Activated T-cell treated with anti-CD3 and anti-CD28 coated beads for 1 hour (primary cell): ENCODE measurements around the gene PAX2.

Experiments used
- DNase-seq: peaks from one replicate; pipeline ENCODE4 v3.0.0-alpha.2; 2020; ENCODE audit warnings: low read depth

PAX2 gene

DNA sequence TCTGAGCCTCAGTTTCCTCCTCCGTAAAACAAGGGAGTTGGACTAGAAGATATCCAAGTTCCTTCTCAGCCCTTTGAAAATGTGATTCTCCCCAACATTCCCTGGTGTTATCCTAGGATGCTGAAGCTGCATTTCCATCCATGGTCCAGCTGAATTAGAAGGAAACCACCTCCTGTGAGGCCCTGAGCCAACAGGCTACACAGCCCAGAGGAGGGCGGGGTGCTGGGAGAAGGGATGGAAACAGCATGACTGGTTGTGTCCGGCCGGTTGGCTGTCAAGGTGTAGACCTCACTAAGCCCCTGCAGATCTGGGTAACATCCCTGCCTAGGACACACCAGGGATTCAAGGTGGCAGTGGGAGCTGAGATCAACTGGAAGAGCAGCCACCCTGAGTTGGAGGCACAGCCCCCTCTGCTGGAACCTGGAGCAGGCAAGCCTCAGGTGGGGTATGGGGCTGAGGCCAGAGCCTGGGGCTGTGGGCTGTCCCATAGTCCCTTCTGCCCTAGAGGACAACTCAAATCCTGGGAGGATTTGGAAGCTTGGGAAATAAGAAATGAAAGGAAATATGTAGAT lies 72.0 kb downstream of the PAX2 start:
- DNase-seq, result no peak

- DNase-seq, result no peak
These were observed 74.0 kb downstream of the PAX2 start for GRCh38 chr10:100819424-100819823.

- DNase-seq, result no peak
These were observed 77.8 kb downstream of the PAX2 start for GRCh38 chr10:100823194-100823593.

- no peak for DNase-seq
These were observed 79.5 kb downstream of the PAX2 start for GRCh38 chr10:100824886-100825285.

- DNase-seq, result no peak
These were observed 80.0 kb downstream of the PAX2 start for GRCh38 chr10:100825325-100825875.

DNA sequence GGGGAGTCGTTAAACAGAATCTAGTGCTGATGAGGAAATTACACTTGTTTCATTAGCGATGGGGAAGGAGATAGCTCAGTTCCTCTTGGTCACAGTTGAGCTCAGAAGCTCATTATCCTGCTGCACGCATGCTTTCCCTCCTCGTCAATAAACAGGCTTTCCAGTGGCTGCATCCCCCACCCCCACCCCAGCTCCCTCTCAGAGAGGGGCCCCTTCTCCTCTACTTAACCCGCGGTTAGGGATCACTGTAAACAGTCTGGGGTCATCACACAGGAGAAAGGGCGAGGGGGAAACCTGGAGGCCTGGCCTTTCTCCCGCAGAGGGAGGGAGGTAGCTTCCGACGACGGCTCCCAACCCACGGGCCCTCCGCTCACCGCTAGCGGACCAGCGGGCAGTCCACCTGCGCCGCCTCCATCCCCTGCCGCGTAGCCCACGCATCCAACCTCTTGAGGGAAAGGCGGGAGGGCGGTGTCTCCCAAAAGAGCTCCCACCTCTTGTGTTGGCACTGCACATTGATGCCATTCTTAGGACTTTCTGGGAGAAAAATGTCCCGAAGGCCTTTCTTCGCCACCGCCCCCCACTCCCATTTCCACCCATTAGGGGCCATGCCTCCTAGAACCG lies 80.8 kb downstream of the PAX2 start:
- DNase-seq, result no peak

DNA sequence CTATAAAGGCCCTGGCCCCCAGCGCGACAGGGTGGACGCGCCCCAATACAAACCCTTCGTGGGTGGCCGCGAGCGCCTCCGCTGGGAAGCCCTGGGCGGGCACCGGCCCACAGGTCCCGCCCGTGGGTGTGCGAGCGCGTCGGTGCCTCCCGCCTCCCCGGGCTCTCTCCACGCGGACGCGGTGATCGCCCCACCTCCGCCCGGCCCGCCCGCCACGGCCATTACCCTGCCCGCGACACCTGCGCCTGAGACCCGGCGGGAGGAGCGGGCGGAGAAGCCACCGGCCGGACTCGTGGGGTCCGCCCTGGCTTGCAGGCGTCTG lies 81.2 kb downstream of the PAX2 start:
- no peak for DNase-seq

GRCh38 chr10:100826983-100827818 lies 81.8 kb downstream of the PAX2 start:
- peak; percentile 20 for DNase-seq

DNA sequence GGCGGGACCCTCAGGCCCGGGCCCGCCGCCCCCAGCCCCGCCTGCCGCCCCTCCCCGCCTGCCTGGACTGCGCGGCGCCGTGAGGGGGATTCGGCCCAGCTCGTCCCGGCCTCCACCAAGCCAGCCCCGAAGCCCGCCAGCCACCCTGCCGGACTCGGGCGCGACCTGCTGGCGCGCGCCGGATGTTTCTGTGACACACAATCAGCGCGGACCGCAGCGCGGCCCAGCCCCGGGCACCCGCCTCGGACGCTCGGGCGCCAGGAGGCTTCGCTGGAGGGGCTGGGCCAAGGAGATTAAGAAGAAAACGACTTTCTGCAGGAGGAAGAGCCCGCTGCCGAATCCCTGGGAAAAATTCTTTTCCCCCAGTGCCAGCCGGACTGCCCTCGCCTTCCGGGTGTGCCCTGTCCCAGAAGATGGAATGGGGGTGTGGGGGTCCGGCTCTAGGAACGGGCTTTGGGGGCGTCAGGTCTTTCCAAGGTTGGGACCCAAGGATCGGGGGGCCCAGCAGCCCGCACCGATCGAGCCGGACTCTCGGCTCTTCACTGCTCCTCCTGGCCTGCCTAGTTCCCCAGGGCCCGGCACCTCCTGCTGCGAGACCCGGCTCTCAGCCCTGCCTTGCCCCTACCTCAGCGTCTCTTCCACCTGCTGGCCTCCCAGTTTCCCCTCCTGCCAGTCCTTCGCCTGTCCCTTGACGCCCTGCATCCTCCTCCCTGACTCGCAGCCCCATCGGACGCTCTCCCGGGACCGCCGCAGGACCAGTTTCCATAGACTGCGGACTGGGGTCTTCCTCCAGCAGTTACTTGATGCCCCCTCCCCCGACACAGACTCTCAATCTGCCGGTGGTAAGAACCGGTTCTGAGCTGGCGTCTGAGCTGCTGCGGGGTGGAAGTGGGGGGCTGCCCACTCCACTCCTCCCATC lies 82.7 kb downstream of the PAX2 start:
- DNase-seq, result no peak

GRCh38 chr10:100828738-100829096 lies 83.3 kb downstream of the PAX2 start:
- DNase-seq, result no peak

GRCh38 chr10:100829097-100829870 lies 83.9 kb downstream of the PAX2 start:
- DNase-seq, result no peak

DNA sequence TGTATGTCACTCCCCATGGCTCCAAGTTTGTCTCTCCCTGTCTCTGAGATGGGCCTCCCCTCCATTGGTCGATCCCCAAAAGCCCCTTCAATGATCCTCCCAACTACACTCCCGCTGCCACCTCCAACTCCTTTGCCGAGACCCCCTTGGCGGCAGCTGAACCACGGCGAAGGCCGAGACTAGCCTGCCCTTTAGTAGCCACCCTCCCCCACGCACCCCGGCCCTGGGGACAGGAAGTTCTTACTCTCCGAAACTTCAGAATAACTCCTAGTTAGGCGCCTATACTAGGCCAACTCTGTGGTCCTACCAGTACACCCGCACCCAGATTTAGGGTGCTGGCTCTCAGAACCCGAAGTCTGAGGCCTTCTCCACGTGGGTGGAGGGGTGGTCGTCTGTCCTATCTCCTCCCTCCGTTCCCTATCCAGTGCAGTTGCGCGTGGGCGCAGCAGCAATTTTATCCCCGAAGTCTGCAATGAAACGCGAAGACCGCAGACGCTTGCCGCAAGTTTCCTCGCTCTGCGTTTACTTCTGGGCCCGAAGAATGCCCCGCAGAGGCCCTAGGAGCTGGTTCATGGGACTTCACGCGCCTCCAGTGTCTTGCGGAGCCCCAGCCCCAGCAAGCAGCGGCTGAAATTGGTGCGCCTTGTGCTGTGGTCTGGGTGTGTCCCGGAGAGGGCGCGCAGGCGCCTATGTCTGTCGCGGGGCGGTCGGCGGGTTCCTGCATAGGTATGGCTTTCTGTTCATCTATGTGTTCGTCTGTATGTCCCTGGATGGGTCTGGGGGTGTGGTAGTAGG lies 84.7 kb downstream of the PAX2 start:
- no peak for DNase-seq

DNA sequence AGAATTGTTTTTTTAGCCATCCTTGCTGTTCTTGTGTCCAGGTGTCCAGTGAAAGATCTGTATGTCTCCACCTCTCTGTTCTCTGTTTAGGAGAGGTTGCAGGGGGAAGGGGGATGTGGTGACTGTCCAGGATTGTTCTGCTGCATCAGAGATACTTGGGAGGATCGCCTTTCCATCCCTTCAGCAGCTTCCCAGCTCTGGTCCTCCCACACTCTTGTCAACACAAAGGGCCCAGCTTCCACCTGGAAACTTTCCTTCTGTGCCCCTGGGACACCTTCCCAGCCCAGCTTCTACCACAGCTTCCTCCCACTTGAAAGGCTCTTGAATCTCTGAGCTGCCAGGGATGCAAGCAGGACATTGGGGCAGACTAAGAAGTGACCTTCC lies 85.3 kb downstream of the PAX2 start:
- DNase-seq, result no peak

DNA sequence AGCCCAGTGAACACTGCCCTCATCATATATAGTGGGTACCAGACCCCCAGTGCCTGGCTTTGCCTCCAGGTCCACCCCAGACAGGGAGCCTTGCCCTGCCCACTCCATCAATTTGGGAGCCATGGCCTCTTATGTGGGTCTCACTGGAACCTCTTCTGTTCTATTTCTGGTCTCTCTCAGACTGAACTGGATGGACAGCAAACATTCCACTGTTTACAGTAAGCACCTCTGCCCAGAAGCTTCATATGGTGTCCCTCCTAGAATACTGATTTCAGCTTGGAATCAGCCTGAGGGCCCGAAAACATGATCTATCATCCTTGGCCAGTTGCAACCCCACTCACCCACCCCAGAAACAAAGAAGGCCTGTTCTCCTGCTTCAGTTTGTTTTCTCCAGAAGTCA lies 86.4 kb downstream of the PAX2 start:
- no peak for DNase-seq

GRCh38 chr10:100835810-100836209 lies 90.4 kb downstream of the PAX2 start:
- no peak for DNase-seq

- no peak for DNase-seq
These were observed 91.5 kb downstream of the PAX2 start for GRCh38 chr10:100836891-100837290.

- no peak for DNase-seq
These were observed 91.9 kb downstream of the PAX2 start for GRCh38 chr10:100837300-100837699.

- DNase-seq, result no peak
These were observed 93.6 kb downstream of the PAX2 start for GRCh38 chr10:100838986-100839385.

- no peak for DNase-seq
These were observed 96.1 kb downstream of the PAX2 start for GRCh38 chr10:100841528-100841927.

- DNase-seq, result no peak
These were observed 102.1 kb downstream of the PAX2 start for GRCh38 chr10:100847440-100847839.

DNA sequence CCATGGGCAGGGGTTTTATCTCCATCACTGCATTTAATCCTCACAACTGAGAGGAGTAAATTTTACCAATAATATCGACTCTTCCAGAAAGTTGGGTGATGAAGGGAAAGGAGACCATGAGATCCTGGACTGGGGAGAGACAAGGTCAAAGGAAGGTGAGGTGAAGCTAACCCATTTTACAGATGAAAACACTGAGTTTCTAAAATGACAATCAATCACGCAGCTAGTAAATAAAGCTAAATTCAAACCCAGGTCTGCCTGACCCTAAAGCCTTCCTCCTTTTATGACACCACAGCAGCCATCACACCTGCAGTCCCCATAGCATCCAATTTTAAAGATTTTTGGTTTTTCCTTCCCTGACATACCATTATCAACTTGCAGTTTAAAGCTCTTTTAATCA lies 103.4 kb downstream of the PAX2 start:
- no peak for DNase-seq
